ENCODE data around the gene CDC6.
A peak's percentile ranks its signal among the peaks of the same experiment; 100 is the strongest.

CDC6 gene

GRCh38 chr17:40340880-40341807 lies 53.5 kb downstream of the CDC6 start:
- peak; percentile 78 for DNase-seq (ENCODE audit: low read depth)

DNA sequence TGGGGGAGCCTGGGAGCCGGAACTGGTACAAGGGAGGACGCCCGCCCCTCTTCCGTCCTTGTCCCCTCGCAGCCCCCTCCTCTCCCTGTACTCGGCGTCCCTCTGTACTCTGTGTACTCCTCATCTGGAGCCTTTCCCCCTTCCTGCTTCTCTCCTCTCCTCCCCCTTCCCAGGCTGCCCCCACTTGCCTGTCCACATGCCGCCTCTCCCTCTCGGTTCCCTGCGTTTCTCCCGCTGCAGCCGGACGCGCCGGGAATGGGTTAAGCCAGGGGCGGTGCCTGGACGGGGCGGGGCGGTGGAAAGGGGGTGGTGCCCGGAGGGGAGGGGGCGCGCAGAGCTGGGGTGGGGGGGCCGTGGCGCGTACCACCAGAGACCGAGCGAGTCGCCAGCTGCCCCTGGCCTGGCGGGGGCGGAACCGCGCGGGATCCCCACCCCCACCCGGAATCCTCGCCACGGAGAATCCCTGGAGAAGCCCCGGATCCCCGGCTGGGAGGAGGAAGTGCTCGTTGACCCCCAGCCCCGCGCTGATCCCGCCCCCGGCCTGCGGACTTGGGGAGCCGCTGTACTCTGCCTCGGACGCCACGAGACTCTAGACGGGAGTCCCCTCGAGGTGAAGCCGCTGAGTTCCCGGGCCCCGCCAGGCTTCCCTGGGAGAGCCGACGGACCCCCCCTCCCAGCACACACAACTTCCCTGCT lies 54.3 kb downstream of the CDC6 start:
- no peak for DNase-seq (ENCODE audit: low read depth)

- no peak for DNase-seq (ENCODE audit: low read depth)
Measured at GRCh38 chr17:40342504-40343218, 55.0 kb downstream of the CDC6 start.

- no peak for DNase-seq (ENCODE audit: low read depth)
Measured at GRCh38 chr17:40343219-40344119, 55.8 kb downstream of the CDC6 start.

DNA sequence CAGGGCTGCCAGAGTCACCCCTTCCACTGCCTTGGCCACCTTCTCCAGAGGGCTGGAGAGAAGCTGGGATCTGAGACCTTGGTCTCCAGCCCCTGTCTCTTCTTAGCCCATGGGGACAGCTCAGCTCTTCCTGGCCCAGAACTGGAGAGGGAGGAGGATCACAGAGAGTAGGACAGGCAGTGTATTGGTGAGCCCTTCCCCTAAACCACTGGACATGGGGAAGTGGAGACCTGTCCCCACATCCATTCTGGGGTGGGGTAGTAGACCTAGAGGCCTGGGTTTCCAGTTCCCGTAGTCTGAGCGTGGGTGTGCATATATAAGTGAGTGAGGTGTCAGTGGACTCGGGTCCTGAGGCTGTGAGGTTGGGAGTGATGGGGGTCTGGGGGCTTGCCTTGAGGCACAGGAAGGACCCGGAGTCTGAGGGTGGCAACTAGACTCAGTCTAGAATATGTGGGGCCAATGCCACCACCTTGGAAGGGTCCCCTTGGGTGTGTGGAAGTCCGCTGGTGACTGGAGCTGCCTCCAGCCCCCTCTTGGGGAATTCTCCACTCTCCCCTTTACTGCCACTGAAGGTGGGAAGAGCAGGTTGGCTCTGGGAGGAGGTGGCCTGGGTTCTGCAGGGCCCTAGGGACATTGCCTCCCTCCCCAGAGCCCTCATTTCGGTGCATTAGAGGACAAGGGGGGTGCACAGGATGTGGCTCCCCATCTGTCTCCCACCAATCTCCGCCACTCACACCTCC lies 56.9 kb downstream of the CDC6 start:
- no peak for DNase-seq (ENCODE audit: low read depth)

DNA sequence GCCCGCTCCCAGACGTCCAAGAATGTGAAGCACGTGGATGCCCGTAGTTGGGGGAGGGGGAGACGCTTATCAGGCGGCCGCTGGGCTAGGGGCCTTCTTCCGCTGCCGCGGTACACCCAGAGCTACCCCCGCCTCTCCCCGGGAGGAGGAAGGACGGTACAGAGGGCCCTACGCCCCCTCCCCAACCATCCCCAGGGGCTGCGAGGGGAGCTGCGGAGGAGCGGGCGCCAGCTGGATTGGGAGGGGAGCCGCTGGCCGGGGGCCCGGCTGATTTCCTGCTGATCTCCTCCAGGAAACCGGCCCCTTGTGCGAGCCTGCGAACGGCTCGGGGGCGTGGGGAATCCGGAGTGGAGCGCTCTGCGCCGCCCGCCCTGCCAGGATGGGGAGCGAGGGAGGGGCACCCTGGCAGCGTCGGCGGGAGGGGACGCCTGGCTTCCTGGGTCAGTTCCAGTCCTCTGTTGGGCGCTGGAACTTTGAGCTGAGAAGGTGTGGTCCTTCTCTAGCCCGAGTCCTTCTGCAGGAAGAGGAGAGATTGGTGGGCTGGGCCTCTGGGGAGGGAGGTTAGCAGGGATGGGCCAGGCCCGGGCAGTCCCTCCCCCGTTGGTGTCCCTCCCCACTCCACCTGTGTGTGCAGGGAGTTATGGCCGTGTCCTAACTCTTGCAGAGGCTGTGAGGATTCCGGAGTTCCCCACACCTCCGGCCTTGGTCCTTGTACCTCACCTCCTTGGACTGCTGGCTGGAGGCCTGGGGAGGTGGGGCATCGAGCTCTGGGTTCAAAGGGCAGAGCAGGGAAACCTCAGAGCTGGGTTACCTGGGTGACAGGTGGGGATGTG lies 57.7 kb downstream of the CDC6 start:
- no peak for DNase-seq (ENCODE audit: low read depth)

- DNase-seq (ENCODE audit: low read depth): no peak
Measured at GRCh38 chr17:40345994-40346764, 58.5 kb downstream of the CDC6 start.

- DNase-seq (ENCODE audit: low read depth): no peak
Measured at GRCh38 chr17:40346765-40347158, 59.1 kb downstream of the CDC6 start.

DNA sequence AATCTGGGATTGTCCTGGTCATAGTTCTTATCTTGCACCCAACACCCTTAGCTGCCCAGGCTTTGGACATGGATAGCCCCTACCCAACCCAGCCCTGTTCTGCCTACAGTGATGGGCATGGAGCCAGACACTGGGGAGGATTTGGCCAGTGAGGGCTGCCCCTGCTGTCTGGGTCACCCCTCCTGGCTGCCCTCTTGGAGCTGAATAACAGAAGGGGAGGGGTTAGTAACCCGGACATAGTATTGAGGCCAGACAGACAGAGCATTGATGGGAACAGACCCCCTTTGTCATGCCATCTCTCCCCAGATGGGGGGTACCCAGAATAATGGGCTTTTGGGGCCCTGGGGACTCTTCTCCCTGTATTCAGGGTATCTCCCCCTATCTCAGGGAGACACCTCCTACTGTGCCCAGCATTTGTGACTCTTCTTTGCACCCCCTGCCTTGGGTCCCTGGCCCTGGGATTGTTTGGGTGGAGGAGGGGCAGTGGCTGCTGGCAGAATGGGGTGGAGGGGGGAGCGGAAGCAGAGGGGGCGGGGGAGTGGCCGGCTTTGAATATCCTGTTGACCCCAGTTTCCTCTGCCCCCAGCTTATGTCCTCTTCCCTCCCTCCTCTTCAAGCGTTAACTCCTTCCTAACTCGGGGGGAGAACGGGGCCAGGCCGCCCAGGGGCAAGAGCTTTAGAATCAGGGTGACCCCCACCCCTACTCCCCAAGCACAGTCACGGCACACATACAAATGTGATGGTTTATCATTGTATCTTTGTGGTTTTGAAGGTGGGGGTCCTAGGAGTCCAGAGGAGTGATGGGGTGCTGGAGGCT lies 59.8 kb downstream of the CDC6 start:
- no peak for DNase-seq (ENCODE audit: low read depth)

- DNase-seq (ENCODE audit: low read depth): no peak
Measured at GRCh38 chr17:40348136-40348504, 60.4 kb downstream of the CDC6 start.

DNA sequence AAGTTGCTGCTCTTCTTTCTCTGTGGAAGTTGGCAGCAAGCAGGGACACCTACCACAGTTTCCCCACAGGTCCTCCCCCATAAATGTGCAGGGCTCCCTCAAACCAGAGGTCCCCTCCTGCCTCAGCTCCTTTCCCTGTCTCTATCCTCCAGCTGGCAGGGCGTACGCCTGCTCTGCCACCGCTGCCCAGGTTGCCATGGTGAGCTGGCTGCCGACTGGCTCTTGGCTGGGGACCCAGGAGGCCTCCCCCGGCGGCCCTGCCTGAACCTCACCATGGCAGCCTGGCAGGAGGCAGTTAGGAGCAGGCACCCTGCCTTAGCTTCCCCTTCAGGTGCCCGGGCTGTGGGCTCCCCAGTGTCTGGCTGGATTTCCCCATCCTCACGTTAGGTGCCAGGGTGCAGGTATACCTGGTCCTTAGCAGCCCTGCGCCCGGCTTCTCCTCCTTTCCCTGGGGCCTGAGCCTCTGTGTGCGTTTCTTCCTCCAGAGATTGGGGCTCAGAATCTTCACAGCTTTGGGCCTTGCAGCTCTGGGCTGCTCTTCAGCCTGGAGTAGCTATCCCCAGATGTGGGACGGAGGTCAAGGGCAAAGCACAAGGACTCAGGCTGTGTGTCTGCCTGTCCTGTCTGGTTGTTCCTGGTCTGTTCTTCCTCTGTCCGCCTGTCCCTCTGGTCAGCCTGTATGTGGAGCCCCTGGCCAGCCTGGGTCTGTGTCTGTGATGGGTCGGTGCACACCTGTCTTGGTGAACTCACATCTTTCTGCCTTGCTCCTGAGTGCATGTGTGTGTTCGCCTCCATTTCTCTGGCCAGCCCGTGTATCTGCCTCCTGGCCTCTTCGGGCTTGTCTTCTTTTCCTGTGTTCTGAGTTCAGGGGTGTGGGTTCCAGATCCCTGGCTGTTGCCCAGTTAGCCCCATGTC lies 61.1 kb downstream of the CDC6 start:
- no peak for DNase-seq (ENCODE audit: low read depth)

DNA sequence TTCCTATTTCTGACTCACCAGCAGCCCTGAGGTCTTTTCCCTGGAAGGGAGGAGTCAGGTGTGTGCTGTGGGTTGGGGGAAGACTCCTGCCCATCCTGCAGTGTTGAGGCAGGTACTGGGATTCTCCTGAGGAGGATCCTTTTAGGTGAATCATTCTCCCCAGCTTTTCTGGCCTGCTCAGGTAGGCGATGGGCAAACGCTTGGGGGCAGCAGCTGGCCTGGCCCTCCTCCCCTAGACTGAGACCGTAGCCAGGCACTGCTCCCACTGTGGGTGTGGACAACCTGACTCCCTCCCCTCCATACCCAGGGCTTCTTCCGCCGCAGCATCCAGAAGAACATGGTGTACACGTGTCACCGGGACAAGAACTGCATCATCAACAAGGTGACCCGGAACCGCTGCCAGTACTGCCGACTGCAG lies 61.8 kb downstream of the CDC6 start:
- no peak for DNase-seq (ENCODE audit: low read depth)

- no peak for DNase-seq (ENCODE audit: low read depth)
Measured at GRCh38 chr17:40349895-40350688, 62.4 kb downstream of the CDC6 start.

- no peak for DNase-seq (ENCODE audit: low read depth)
Measured at GRCh38 chr17:40350689-40351358, 63.1 kb downstream of the CDC6 start.

DNA sequence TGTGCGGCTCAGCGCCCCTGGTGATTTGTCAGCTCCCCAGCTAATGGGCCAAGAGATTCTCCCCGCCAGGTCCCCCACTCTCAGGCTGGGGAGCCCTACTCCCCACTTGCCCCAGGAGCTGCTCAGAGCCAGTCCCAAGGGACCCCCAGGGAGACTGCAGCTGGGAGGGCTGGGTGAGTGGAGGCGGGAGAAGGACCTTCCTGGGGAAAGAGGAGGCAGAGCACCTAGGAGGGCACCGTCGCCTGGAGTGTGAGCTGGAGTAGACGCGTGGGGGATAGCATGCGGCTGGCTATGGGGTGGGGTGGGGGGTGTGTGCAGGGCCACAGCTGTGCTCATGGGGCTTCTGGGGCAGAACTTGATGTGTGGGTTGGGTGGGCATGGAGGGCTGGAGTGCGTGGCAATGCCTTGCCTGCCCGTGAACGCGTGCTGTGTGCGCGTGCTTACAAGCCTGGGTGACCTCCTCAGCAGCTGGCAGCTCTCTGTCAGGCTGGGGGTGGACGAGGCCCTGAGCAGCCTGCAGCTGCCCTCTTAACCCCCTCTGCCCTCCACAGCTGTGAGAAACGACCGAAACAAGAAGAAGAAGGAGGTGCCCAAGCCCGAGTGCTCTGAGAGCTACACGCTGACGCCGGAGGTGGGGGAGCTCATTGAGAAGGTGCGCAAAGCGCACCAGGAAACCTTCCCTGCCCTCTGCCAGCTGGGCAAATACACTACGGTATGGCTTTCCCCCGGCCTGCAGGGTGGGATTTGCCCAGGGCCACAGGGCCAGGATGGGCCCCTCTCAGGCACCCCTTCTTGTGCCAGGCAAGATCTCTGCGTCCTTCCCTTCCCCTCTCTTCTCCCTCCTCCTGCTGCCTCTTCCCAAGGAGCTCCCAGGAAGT lies 63.9 kb downstream of the CDC6 start:
- no peak for DNase-seq (ENCODE audit: low read depth)
